HCT116 (cell line): ENCODE measurements around the gene HNRNPA1. TPM values are rescaled to one million over a fixed set of nuclear protein-coding genes. Genes with fewer than 3 reads are reported as not detected.
A peak's percentile ranks its signal among the peaks of the same experiment; 100 is the strongest.

Experiments used
- ATAC-seq: fragments of 200-7000 bp; cut with Tn5 transposase; 2 replicates; pipeline ENCODE4 v1.9.1; 2020; ENCODE audit warnings: mild to moderate bottlenecking, moderate library complexity
- BruUV-seq: library from RNA; stranded (reverse); fragments of 400-500 nt; replicated peaks from 2 replicates; lab custom pipeline; 2021; lab: Mats Ljungman, UMichigan
- CTCF ChIA-PET: fragments of 300-600 bp; sonication (Branson Sonifier 250); formaldehyde crosslinking; loops from one replicate; lab custom pipeline; 2021; ENCODE audit warnings: antibody characterized with exemption; lab: Charles Lee
- POLR2A ChIA-PET: fragments of 300-600, 350-600 bp; sonication (Branson Sonifier 250); formaldehyde crosslinking; loops from one replicate; lab custom pipeline; 2021; ENCODE audit warnings: antibody characterized with exemption; lab: Charles Lee
- RAD21 ChIA-PET, 2 experiments: fragments of 300-600 bp; sonication (Branson Sonifier 250); formaldehyde crosslinking; loops; one replicate each; lab custom pipeline; 2023; ENCODE audit warnings: low total read pairs in 2 of 2; ENCODE audit not compliant: uncharacterized antibody in 2 of 2, unreplicated experiment in 2 of 2, low non-redundant PET in 1 of 2; lab: Charles Lee
- DNase-seq: peaks from one replicate; pipeline ENCODE4 v3.0.0-alpha.2; 2010; ENCODE audit warnings: low read depth, low spot score
- H2AFZ ChIP-seq: fragments of 200-600 bp; shearing (Covaris generic), sonication (generic); 2 replicates; pipeline ENCODE4 v1.6.1; 2017; ENCODE audit warnings: low read depth, mixed run types, mixed read lengths, antibody characterized with exemption, low read length; ENCODE audit not compliant: poor library complexity, severe bottlenecking
- H3K27ac ChIP-seq: 2 replicates; pipeline ENCODE4 v1.5.1; 2012; ENCODE audit warnings: low read depth, low read length
- H3K27me3 ChIP-seq: fragments of 200-600 bp; sonication (generic); 2 replicates; pipeline ENCODE4 v1.6.1; 2016; ENCODE audit warnings: mixed run types, low read length, mixed read lengths; ENCODE audit not compliant: insufficient read depth
- H3K36me3 ChIP-seq, 2 experiments: fragments of 200-500 bp in 1 of 2; fragments of 200-600 bp in 1 of 2; sonication (Bioruptor generic) in 1 of 2; sonication (generic) in 1 of 2; 2 replicates each; pipeline versions ENCODE4 v1.5.1 to v1.6.1; 2014 to 2016; ENCODE audit warnings: low read length in 2 of 2, inconsistent platforms in 1 of 2, mixed read lengths in 1 of 2, mixed run types in 1 of 2; ENCODE audit not compliant: insufficient read depth in 2 of 2, control insufficient read depth in 1 of 2
- H3K4me1 ChIP-seq, 2 experiments: fragments of 200-600 bp in 1 of 2; sonication (generic) in 1 of 2; 2 replicates each; pipeline versions ENCODE4 v1.5.1 to v1.6.1; 2012 to 2017; ENCODE audit warnings: low read length in 2 of 2, inconsistent platforms in 1 of 2, mild to moderate bottlenecking in 1 of 2, mixed read lengths in 1 of 2, mixed run types in 1 of 2, moderate library complexity in 1 of 2; ENCODE audit not compliant: insufficient read depth in 2 of 2, control insufficient read depth in 1 of 2
- H3K4me2 ChIP-seq: fragments of 200-600 bp; sonication (generic); 2 replicates; pipeline ENCODE4 v1.6.1; 2017; ENCODE audit warnings: mixed run types, low read length, mixed read lengths
- H3K4me3 ChIP-seq, 2 experiments: fragments of 200-600 bp in 1 of 2; sonication (generic) in 1 of 2; replicated peaks in 1 of 2; 2 replicates each; pipeline ENCODE4 v1.5.1; 2011 to 2016; ENCODE audit warnings: low read length in 2 of 2, control low read depth in 1 of 2, low read depth in 1 of 2, mild to moderate bottlenecking in 1 of 2, mixed read lengths in 1 of 2, mixed run types in 1 of 2
- H3K79me2 ChIP-seq: fragments of 200-600 bp; sonication (generic); 2 replicates; pipeline ENCODE4 v1.6.1; 2017; ENCODE audit warnings: mild to moderate bottlenecking, mixed run types, low read length, moderate library complexity, mixed read lengths; ENCODE audit not compliant: insufficient read depth
- H3K9ac ChIP-seq: fragments of 200-600 bp; sonication (generic); 2 replicates; pipeline ENCODE4 v1.6.1; 2016; ENCODE audit warnings: low read length, mixed read lengths
- H3K9me2 ChIP-seq: fragments of 200-600 bp; sonication (generic), shearing (Covaris generic); 2 replicates; pipeline ENCODE4 v1.6.1; 2017; ENCODE audit warnings: mixed run types, mild to moderate bottlenecking, moderate library complexity; ENCODE audit not compliant: insufficient read depth
- H3K9me3 ChIP-seq, 2 experiments: fragments of 200-500 bp in 1 of 2; fragments of 200-600 bp in 1 of 2; sonication (Bioruptor generic) in 1 of 2; sonication (generic) in 1 of 2; 2 replicates each; pipeline ENCODE4 v1.6.1; 2014 to 2017; ENCODE audit warnings: low read length in 2 of 2, mixed read lengths in 2 of 2, inconsistent platforms in 1 of 2, low read depth in 1 of 2, mild to moderate bottlenecking in 1 of 2, mixed run types in 1 of 2, moderate library complexity in 1 of 2; ENCODE audit not compliant: control insufficient read depth in 1 of 2, insufficient read depth in 1 of 2
- H4K20me1 ChIP-seq: fragments of 200-600 bp; sonication (generic), shearing (Covaris generic); 2 replicates; pipeline ENCODE4 v1.6.1; 2017; ENCODE audit warnings: mixed run types, mild to moderate bottlenecking, moderate library complexity; ENCODE audit not compliant: insufficient read depth
- CBX3 ChIP-seq: IDR thresholded peaks from 2 replicates; pipeline ENCODE4 v1.6.1; 2012; ENCODE audit warnings: low read depth
- CEBPB ChIP-seq: IDR thresholded peaks from 2 replicates; pipeline ENCODE4 v1.6.1; 2012; ENCODE audit warnings: low read depth
- EGR1 ChIP-seq: IDR thresholded peaks from 2 replicates; pipeline ENCODE4 v1.6.1; 2012; ENCODE audit warnings: low read depth
- MAX ChIP-seq: IDR thresholded peaks from 2 replicates; pipeline ENCODE4 v1.6.1; 2012
- POLR2AphosphoS5 ChIP-seq: IDR thresholded peaks from 2 replicates; pipeline ENCODE4 v1.6.1; 2011; ENCODE audit warnings: mild to moderate bottlenecking, low read depth, low read length, moderate library complexity
- SIN3A ChIP-seq: IDR thresholded peaks from 2 replicates; pipeline ENCODE4 v1.6.1; 2012; ENCODE audit warnings: low read depth
- ZFX ChIP-seq: fragments of 450-650 bp; IDR thresholded peaks from 2 replicates; pipeline ENCODE4 v1.6.1; 2017
- ZNF274 ChIP-seq: fragments of 200-500 bp; sonication (Bioruptor generic); IDR thresholded peaks from 2 replicates; pipeline ENCODE4 v1.6.1; 2014; ENCODE audit warnings: mild to moderate bottlenecking, low read depth, low read length, inconsistent platforms
- intact Hi-C: fragments of 100-400 bp; cut with micrococcal nuclease; formaldehyde crosslinking; loops from 2 replicates; pipeline ENCODE4 v1.10.0; 2022
- total RNA-seq: library from RNA; stranded (reverse); gene quantifications from one replicate; pipeline ENCODE4 v1.2.1, GENCODE V29; 2021; ENCODE audit not compliant: unreplicated experiment
- TF ChIP-seq, protein P1 (sequence below): IDR thresholded peaks from 2 replicates; pipeline ENCODE4 v1.6.1; 2011; ENCODE audit warnings: mild to moderate bottlenecking, low read length, moderate library complexity; ENCODE audit not compliant: insufficient replicate concordance; ENCODE audit errors: extremely low read depth

Gene HNRNPA1
- total RNA-seq, 1 experiment from 2014 or later = 1,878 TPM

DNA sequence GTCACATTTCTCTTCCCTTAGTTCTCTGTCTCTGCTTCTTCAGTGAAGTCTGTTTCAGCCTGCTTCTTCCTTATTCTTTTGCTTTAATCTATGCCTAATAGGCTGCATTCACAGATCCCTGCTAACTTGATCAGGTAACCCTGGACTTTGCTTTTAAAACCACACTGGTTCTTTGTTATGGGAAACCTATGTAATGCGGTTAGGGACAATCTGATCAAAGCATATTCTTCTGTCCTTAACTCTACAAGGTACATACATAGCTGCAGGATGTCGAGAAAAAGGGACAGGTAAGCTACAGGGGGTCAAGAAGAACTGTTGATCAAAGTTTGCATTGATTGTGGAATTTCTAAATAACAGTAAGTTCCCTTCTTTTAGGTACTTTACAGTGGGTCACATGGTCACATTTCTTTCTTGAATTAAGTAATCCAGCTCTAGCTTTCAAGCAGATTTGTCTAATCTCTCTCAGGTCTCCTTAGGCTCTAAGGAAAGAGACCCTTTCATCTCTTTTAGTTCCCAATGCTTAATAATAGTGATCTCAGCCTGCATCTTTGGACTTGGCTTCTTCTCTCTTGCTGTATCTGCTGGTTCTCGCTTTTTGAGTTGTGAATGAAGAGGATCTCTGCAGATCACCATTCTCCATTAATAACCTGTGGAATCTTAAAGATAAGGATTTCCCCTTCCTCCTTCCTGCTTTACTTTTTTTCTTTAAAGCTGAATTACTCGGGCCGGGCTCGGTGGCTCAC is 48.2 kb downstream of the HNRNPA1 start:
- RAD21 ChIA-PET = interaction anchor here in 1 of 2 experiments (0.7 kb wide), 2 partner anchors 16 to 69 kb away, joined by 3 read pairs; no protein-coding TSS in a partner anchor
- no peak for TF ChIP-seq ZFX
- no peak for TF ChIP-seq CBX3
- peak; percentile 5; the same call in 1 of the 2 replicates for TF ChIP-seq MAX
- 0 out of 2 replicates have a peak, but pooled peaks have one; percentile 2 for TF ChIP-seq POLR2AphosphoS5
- TF ChIP-seq SIN3A = peak; percentile 53; the same call in 1 of the 2 replicates
- TF ChIP-seq, all 23 proteins: peak for 3
- Histone ChIP-seq H3K9me2 (no peaks in the 10 kb centered on the region), H3K79me2 (peaks cover 83% of the 10 kb centered on the region), H3K4me2 (peak overlapping the region; percentile 80), H3K27ac (peak overlapping the region; percentile 77), H2AFZ (no peak overlapping the region), H4K20me1 (0 out of 2 replicates have a peak, but pooled peaks cover 3% of the 10 kb centered on the region), H3K9me3 (no peaks in the 10 kb centered on the region), H3K4me3 (peak overlapping the region; percentile 10 to 58), H3K27me3 (no peaks in the 10 kb centered on the region), H3K4me1 (peaks cover 46 to 64% of the 10 kb centered on the region in 2 experiments), H3K36me3 (peaks cover 6 to 12% of the 10 kb centered on the region in 2 experiments; a peak in 3 of 4 replicates), H3K9ac (peak overlapping the region; percentile 68)
- CTCF ChIA-PET = interaction anchor here (0.7 to 5.5 kb wide), 4 partner anchors 7 to 77 kb away, joined by 3 to 63 read pairs (median 3); no protein-coding TSS in a partner anchor
- DNase-seq (no peak), ATAC-seq (no peak)
- BruUV-seq = no TSS peak
- POLR2A ChIA-PET = interaction anchor here (0.9 to 5.9 kb wide), 4 partner anchors 8 to 48 kb away, joined by 4 to 73 read pairs (median 12); partner anchors contain the start of genes CBX5 and HNRNPA1
- intact Hi-C loops = loop anchor here (5.0 kb wide), 1 partner anchor 34 kb away; the partner anchor contains the start of gene GPR84

DNA sequence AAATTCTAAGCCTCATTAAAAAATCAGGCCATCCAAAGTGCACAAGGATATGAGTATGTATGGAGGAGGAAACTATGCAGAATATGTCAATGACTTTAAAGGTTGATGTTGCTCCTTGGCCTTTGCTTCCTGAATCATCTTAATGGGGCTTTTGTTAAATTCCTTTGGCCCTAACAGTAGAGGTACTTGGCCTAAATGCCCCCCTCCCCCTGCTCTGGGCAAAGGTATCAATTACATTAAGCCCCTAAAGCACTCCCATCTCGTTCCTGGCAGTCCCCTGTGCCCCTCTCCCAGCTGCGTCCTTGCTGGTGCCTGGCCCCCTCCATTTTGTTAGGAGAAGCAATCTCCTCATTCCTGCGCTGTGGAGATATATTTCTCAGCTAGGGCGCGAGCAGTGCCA is 49.2 kb downstream of the HNRNPA1 start:
- Histone ChIP-seq H3K36me3 (peaks cover 6 to 12% of the 10 kb centered on the region in 2 experiments; a peak in 3 of 4 replicates), H3K9ac (peak overlapping the region; percentile 68), H3K27me3 (no peaks in the 10 kb centered on the region), H4K20me1 (0 out of 2 replicates have a peak, but pooled peaks cover 3% of the 10 kb centered on the region), H3K4me3 (peak overlapping the region in 1 of 2 experiments; percentile 19; a peak in 1 of 4 replicates), H3K4me2 (peak overlapping the region; percentile 80), H3K9me2 (no peaks in the 10 kb centered on the region), H2AFZ (no peak overlapping the region), H3K27ac (peak overlapping the region; percentile 77; the same call in 1 of the 2 replicates), H3K9me3 (no peaks in the 10 kb centered on the region), H3K79me2 (peaks cover 92% of the 10 kb centered on the region), H3K4me1 (peaks cover 41 to 59% of the 10 kb centered on the region in 2 experiments)
- CTCF ChIA-PET = no interaction called here
- no TSS peak for BruUV-seq
- POLR2A ChIA-PET = interaction anchor here (5.9 kb wide), 1 partner anchor 49 kb away, joined by 73 read pairs; the partner anchor contains the start of genes CBX5 and HNRNPA1
- RAD21 ChIA-PET = no interaction called here
- no peak for ATAC-seq
- no peak for DNase-seq
- intact Hi-C loops = loop anchor here (5.0 kb wide), 1 partner anchor 33 kb away; the partner anchor contains the start of gene GPR84
- TF ChIP-seq EGR1 (no peak), CEBPB (no peak), ZNF274 (no peak)
- TF ChIP-seq, protein P1, sequence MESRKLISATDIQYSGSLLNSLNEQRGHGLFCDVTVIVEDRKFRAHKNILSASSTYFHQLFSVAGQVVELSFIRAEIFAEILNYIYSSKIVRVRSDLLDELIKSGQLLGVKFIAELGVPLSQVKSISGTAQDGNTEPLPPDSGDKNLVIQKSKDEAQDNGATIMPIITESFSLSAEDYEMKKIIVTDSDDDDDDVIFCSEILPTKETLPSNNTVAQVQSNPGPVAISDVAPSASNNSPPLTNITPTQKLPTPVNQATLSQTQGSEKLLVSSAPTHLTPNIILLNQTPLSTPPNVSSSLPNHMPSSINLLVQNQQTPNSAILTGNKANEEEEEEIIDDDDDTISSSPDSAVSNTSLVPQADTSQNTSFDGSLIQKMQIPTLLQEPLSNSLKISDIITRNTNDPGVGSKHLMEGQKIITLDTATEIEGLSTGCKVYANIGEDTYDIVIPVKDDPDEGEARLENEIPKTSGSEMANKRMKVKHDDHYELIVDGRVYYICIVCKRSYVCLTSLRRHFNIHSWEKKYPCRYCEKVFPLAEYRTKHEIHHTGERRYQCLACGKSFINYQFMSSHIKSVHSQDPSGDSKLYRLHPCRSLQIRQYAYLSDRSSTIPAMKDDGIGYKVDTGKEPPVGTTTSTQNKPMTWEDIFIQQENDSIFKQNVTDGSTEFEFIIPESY = no peak
